GM12878 (cell line): Measurements from ENCODE around the gene ATRNL1. TPM values are rescaled to one million over a fixed set of nuclear protein-coding genes. Genes with fewer than 3 reads are reported as not detected.
A peak's percentile ranks its signal among the peaks of the same experiment; 100 is the strongest.

Experiments
- ATAC-seq: fragments of 200-7000 bp; cut with Tn5 transposase; 3 replicates; pipeline ENCODE4 v1.9.1; 2020; ENCODE audit warnings: mild to moderate bottlenecking, moderate library complexity
- BruUV-seq: library from RNA; stranded (reverse); fragments of 400-500 nt; replicated peaks from 2 replicates; lab custom pipeline; 2021; lab: Mats Ljungman, UMichigan
- CTCF ChIA-PET: fragments of 300-600 bp; sonication (Branson Sonifier 250); formaldehyde crosslinking; extraction: SDS; loops from one replicate; lab custom pipeline; 2021; ENCODE audit warnings: inconsistent platforms; lab: Yijun Ruan, JAX
- POLR2A ChIA-PET: fragments of 350-600 bp; formaldehyde crosslinking; extraction: SDS; loops from one replicate; lab custom pipeline; 2021; ENCODE audit warnings: inconsistent platforms; lab: Charles Lee
- RAD21 ChIA-PET: fragments of 300-600 bp; sonication (Branson Sonifier 250); formaldehyde crosslinking; loops from one replicate; lab custom pipeline; 2023; ENCODE audit warnings: antibody characterized with exemption; ENCODE audit not compliant: unreplicated experiment; lab: Charles Lee
- SMC1A ChIA-PET: fragments of 300-600 bp; sonication (Branson Sonifier 250); formaldehyde crosslinking; loops from one replicate; lab custom pipeline; 2023; ENCODE audit not compliant: unreplicated experiment, uncharacterized antibody; lab: Charles Lee
- DNase-seq: peaks from one replicate; pipeline ENCODE4 v3.0.0-alpha.2; 2011; ENCODE audit warnings: low read depth, low spot score
- FAIRE-seq: peaks from 3 replicates; lab custom pipeline; 2011; peaks lifted over from hg19 to GRCh38; lab: Jason Lieb, UNC
- H2AFZ ChIP-seq: 2 replicates; pipeline ENCODE4 v1.6.0; 2011; ENCODE audit warnings: low read depth, low read length, control low read depth; ENCODE audit not compliant: control insufficient read depth
- H3K27ac ChIP-seq: 2 replicates; pipeline ENCODE4 v1.5.1; 2011; ENCODE audit warnings: control low read depth; ENCODE audit not compliant: control insufficient read depth, insufficient read depth
- H3K27me3 ChIP-seq, 2 experiments: replicated peaks in 1 of 2; 2 replicates each; pipeline versions ENCODE4 v1.6.0 to v1.6.1; 2011; ENCODE audit warnings: low read length in 1 of 2; ENCODE audit not compliant: control insufficient read depth in 2 of 2, insufficient read depth in 2 of 2
- H3K36me3 ChIP-seq, 2 experiments: 2 replicates each; pipeline ENCODE4 v1.5.1; 2011; ENCODE audit warnings: low read length in 1 of 2; ENCODE audit not compliant: control insufficient read depth in 2 of 2, insufficient read depth in 2 of 2
- H3K4me1 ChIP-seq: 2 replicates; pipeline ENCODE4 v1.6.1; 2011; ENCODE audit warnings: mild to moderate bottlenecking, low read length, moderate library complexity, mixed read lengths; ENCODE audit not compliant: control insufficient read depth, insufficient read depth
- H3K4me2 ChIP-seq: 2 replicates; pipeline ENCODE4 v1.6.0; 2011; ENCODE audit warnings: control low read depth; ENCODE audit not compliant: control insufficient read depth, insufficient read depth
- H3K4me3 ChIP-seq: fragments of 200-600 bp; sonication (generic); 2 replicates; pipeline ENCODE4 v1.5.1; 2016
- H3K79me2 ChIP-seq: 2 replicates; pipeline ENCODE4 v1.6.0; 2011; ENCODE audit warnings: low read length; ENCODE audit not compliant: control insufficient read depth, insufficient read depth
- H3K9ac ChIP-seq: 2 replicates; pipeline ENCODE4 v1.8.0; 2011; ENCODE audit warnings: low read length, control low read depth, mixed read lengths; ENCODE audit not compliant: control insufficient read depth, insufficient read depth
- H3K9me3 ChIP-seq: replicated peaks from 3 replicates; pipeline ENCODE4 v1.5.1; 2011; ENCODE audit warnings: mild to moderate bottlenecking, low read length; ENCODE audit not compliant: control insufficient read depth, insufficient read depth
- H4K20me1 ChIP-seq: 2 replicates; pipeline ENCODE4 v1.6.0; 2011; ENCODE audit not compliant: control insufficient read depth, insufficient read depth
- BHLHE40 ChIP-seq, 2 experiments: fragments of 450-650 bp in 1 of 2; IDR thresholded peaks; 2 replicates each; pipeline ENCODE4 v1.6.1; 2011 to 2017; ENCODE audit warnings: low read depth in 2 of 2, borderline replicate concordance in 1 of 2, improper control_type of control experiment in 1 of 2, low read length in 1 of 2, mild to moderate bottlenecking in 1 of 2
- EZH2 ChIP-seq: IDR thresholded peaks from 2 replicates; pipeline ENCODE4 v1.6.1; 2012; ENCODE audit warnings: low read depth, mild to moderate bottlenecking, control low read depth, inconsistent platforms, low read length, borderline replicate concordance; ENCODE audit not compliant: control insufficient read depth
- GABPA ChIP-seq: IDR thresholded peaks from 2 replicates; pipeline ENCODE4 v1.6.1; 2014; ENCODE audit warnings: antibody characterized with exemption, low read depth, mild to moderate bottlenecking, inconsistent platforms
- IKZF1 ChIP-seq: fragments of 450-650 bp; conservative IDR thresholded peaks from 2 replicates; pipeline ENCODE4 v1.6.1; 2017; ENCODE audit warnings: antibody characterized with exemption, mild to moderate bottlenecking
- NR2C1 ChIP-seq: fragments of 450-650 bp; IDR thresholded peaks from 2 replicates; pipeline ENCODE4 v1.6.1; 2017; ENCODE audit warnings: antibody characterized with exemption, mild to moderate bottlenecking, moderate library complexity
- RB1 ChIP-seq: fragments of 450-650 bp; formaldehyde crosslinking; IDR thresholded peaks from 2 replicates; pipeline ENCODE4 v1.6.1; 2017; ENCODE audit warnings: mild to moderate bottlenecking, borderline replicate concordance
- SIN3A ChIP-seq: IDR thresholded peaks from 2 replicates; pipeline ENCODE4 v1.6.1; 2012; ENCODE audit warnings: low read depth, low read length, improper control_type of control experiment
- ZBTB4 ChIP-seq: fragments of 450-650 bp; formaldehyde crosslinking; IDR thresholded peaks from 2 replicates; pipeline ENCODE4 v1.4.0; 2022; ENCODE audit warnings: mild to moderate bottlenecking, moderate library complexity
- ZNF384 ChIP-seq: IDR thresholded peaks from 2 replicates; pipeline ENCODE4 v1.6.1; 2012; ENCODE audit warnings: low read depth, mild to moderate bottlenecking, low read length, improper control_type of control experiment, borderline replicate concordance
- WGBS: methylation state at CpG from one replicate; pipeline ENCODE4 v1.1.6; 2016; ENCODE audit warnings: low lambda C conversion rate; ENCODE audit not compliant: insufficient replicate concordance, insufficient coverage; ENCODE audit errors: missing lambda C conversion rate; 5-methylcytosine and 5-hydroxymethylcytosine counted together
- in situ Hi-C: fragments of 300-500 bp; cut with MboI; formaldehyde crosslinking; loops from 9 replicates; pipeline ENCODE4 v1.14.3; 2018; ENCODE audit warnings: mixed read lengths
- intact Hi-C: fragments of 100-400 bp; cut with micrococcal nuclease; formaldehyde crosslinking; loops from one replicate; pipeline ENCODE4 v1.14.2; 2022; ENCODE audit not compliant: unreplicated experiment
- polyA plus RNA-seq, 11 experiments: library from polyadenylated mRNA; depleted of rRNA in 4 of 11; unstranded in 6 of 11; stranded (reverse) in 5 of 11; fragments of >200 nt; fragmentation: Nextera tagmentation in 4 of 11; fragmentation: Illumina TruSeq in 1 of 11; extraction: Ambion mirVana in 4 of 11; extraction: Trizol in 1 of 11; gene quantifications; 1 replicate in 1 of 11; 2 replicates in 10 of 11; pipeline versions ENCODE4 v1.2.1 to v1.2.3, GENCODE V29; 2011 to 2016; ENCODE audit warnings: inconsistent platforms in 2 of 11, missing spikeins in 2 of 11, low read depth in 1 of 11
- total RNA-seq, 4 experiments: library from RNA; depleted of rRNA in 3 of 4; stranded (reverse); fragments of >200 nt in 3 of 4; fragmentation: Illumina TruSeq in 1 of 4; extraction: Trizol in 1 of 4; gene quantifications; 2 replicates each; pipeline versions ENCODE4 v1.2.1 to v1.2.3, GENCODE V29; 2013 to 2021
- TF ChIP-seq, protein P1 (sequence below): fragments of 450-650 bp; IDR thresholded peaks from 2 replicates; pipeline ENCODE4 v1.6.1; 2017; ENCODE audit warnings: antibody characterized with exemption, mild to moderate bottlenecking, moderate library complexity

The ATRNL1 gene
- total and polyA plus RNA-seq, 10 of the 15 experiments (the other 5 are each of a cell fraction or from before 2014, with no cell fraction given): 0.03 to 1.4 (median 0.34) TPM

DNA sequence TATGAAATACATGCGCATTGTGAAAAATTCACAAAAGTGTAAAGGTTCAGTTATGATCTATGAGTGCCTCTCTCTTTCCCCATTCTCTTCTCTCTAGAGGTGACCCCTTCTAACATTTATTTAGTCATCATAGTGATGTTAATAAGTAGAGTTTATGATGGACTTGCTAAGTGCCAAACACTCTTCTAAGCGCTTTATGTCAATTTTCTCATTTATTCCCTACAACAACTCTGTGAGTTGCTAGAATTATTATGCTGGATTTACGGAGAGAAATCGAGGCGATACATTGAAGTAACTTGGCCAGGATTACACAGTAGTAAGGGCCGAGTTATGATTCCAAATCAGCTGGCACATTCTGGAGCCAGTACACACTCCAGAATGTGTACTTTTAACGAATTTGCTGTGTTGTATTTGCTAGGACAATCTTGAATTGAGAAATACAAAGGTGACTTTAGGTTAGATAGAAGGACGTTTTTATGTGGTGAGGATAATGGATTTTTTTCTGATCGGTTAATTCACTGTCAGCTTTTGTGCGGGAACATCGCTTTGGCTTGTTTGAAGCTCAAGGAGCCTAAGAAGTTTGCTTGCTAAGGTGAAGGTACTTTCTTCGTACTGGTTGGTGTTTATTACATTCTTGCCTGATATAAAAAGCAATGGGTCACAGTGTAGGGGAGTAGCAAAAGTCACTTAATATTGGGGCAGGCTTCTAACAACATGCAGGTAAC, 1.4 kb downstream of the ATRNL1 start:
- Histone ChIP-seq H3K9me3 (no peaks in the 10 kb centered on the region), H3K36me3 (no peaks in the 10 kb centered on the region), H3K79me2 (no peaks in the 10 kb centered on the region), H3K4me2 (peak overlapping the region; percentile 85; the same call in 1 of the 2 replicates), H3K4me1 (no peaks in the 10 kb centered on the region), H3K9ac (no peak overlapping the region), H3K4me3 (no peak overlapping the region), H4K20me1 (no peaks in the 10 kb centered on the region), H3K27ac (no peak overlapping the region), H2AFZ (no peak overlapping the region), H3K27me3 (peaks cover 0 to 3% of the 10 kb centered on the region in 2 experiments; a peak in 2 of 4 replicates)
- no TSS peak for BruUV-seq
- TF ChIP-seq NR2C1 (no peak), GABPA (no peak), RB1 (no peak)
- ChIA-PET CTCF (no interaction called here), SMC1A (no interaction called here), RAD21 (no interaction called here), POLR2A (no interaction called here)
- no peak for DNase-seq
- in situ Hi-C loops (no loop called here), intact Hi-C loops (no loop called here)
- 57% methylated on average over 12 of the region's 12 CpGs for WGBS
- no peak for ATAC-seq
- no peak for FAIRE-seq

DNA sequence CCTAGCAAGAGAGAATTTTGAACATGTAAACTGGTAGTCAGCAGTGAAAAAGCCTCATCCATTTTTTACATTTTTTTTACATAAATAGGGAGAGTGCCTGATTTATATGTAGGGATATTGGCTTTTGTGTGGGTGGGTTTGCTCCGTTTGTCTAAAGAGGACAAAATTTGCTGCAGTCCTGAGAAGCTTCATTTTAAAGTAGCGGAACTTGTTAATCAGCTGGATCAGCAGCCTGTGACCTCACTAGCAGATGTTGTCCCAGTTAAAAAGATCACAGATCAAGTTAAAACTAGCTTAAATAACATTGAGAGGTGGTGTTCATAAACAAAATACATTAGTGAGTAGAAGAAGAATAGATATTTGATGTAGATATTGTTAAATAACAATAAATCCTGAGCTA, 2.6 kb downstream of the ATRNL1 start:
- no peak overlapping the region for H3K4me3 ChIP-seq
- no peak for ATAC-seq
- H4K20me1 ChIP-seq: no peaks in the 10 kb centered on the region
- ChIA-PET CTCF (interaction anchor here (1.0 kb wide), 1 partner anchor 17 kb away, joined by 4 read pairs; no protein-coding TSS in a partner anchor), SMC1A (interaction anchor here (0.6 kb wide), 1 partner anchor 571 kb away, joined by 3 read pairs; no protein-coding TSS in a partner anchor), POLR2A (no interaction called here), RAD21 (no interaction called here)
- WGBS: 72% methylated on average over 2 of the region's 2 CpGs
- H3K4me2 ChIP-seq: no peak overlapping the region
- FAIRE-seq: no peak
- no peaks in the 10 kb centered on the region for H3K79me2 ChIP-seq
- no peaks in the 10 kb centered on the region for H3K9me3 ChIP-seq
- no peak overlapping the region for H2AFZ ChIP-seq
- no TSS peak for BruUV-seq
- H3K4me1 ChIP-seq: no peaks in the 10 kb centered on the region
- in situ Hi-C loops: no loop called here
- DNase-seq: no peak
- H3K9ac ChIP-seq: no peak overlapping the region
- intact Hi-C loops: no loop called here
- no peak overlapping the region for H3K27ac ChIP-seq
- H3K27me3 ChIP-seq: peaks cover 0 to 3% of the 10 kb centered on the region in 2 experiments; a peak in 2 of 4 replicates
- H3K36me3 ChIP-seq: no peaks in the 10 kb centered on the region
- TF ChIP-seq EZH2 (no peak), SIN3A (no peak), ZNF384 (no peak), ZBTB4 (no peak), IKZF1 (no peak), BHLHE40 (IDR thresholded peaks at IDR 0.05; ENCODE audit: borderline replicate concordance in 1 of 2, low read depth in 2 of 2, low read length in 1 of 2) (no peak)
- TF ChIP-seq, protein P1, sequence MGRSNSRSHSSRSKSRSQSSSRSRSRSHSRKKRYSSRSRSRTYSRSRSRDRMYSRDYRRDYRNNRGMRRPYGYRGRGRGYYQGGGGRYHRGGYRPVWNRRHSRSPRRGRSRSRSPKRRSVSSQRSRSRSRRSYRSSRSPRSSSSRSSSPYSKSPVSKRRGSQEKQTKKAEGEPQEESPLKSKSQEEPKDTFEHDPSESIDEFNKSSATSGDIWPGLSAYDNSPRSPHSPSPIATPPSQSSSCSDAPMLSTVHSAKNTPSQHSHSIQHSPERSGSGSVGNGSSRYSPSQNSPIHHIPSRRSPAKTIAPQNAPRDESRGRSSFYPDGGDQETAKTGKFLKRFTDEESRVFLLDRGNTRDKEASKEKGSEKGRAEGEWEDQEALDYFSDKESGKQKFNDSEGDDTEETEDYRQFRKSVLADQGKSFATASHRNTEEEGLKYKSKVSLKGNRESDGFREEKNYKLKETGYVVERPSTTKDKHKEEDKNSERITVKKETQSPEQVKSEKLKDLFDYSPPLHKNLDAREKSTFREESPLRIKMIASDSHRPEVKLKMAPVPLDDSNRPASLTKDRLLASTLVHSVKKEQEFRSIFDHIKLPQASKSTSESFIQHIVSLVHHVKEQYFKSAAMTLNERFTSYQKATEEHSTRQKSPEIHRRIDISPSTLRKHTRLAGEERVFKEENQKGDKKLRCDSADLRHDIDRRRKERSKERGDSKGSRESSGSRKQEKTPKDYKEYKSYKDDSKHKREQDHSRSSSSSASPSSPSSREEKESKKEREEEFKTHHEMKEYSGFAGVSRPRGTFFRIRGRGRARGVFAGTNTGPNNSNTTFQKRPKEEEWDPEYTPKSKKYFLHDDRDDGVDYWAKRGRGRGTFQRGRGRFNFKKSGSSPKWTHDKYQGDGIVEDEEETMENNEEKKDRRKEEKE: no peak
